CD4-positive, alpha-beta T cell treated with Interleukin-4 for 4 hours (primary cell): ENCODE results near the gene MATR3.
"Not testable (repeated sequence)": the region's sequence is repeated elsewhere in the genome, so short reads cannot be mapped to it uniquely, and the experiment has no call there.

Experiments
- DNase-seq: peaks from one replicate; pipeline ENCODE4 v3.0.0-alpha.2; 2020

The MATR3 gene

GRCh38 chr5:139299486-139299885 lies 5.9 kb downstream of the MATR3 start:
- DNase-seq = peak; percentile 29

- peak; percentile 25 for DNase-seq
Measured at GRCh38 chr5:139301808-139302499, 8.4 kb downstream of the MATR3 start.

GRCh38 chr5:139304391-139305324 lies 11.1 kb downstream of the MATR3 start:
- DNase-seq = no peak

GRCh38 chr5:139306197-139306596 lies 12.7 kb downstream of the MATR3 start:
- DNase-seq = peak; percentile 37

GRCh38 chr5:139306628-139307379 lies 13.3 kb downstream of the MATR3 start:
- no peak for DNase-seq

- no peak for DNase-seq
Measured at GRCh38 chr5:139308797-139309196, 15.3 kb downstream of the MATR3 start.

GRCh38 chr5:139310715-139311186 lies 17.2 kb downstream of the MATR3 start:
- DNase-seq = not testable (repeated sequence)

GRCh38 chr5:139312075-139312474 lies 18.5 kb downstream of the MATR3 start:
- DNase-seq = no peak

- no peak for DNase-seq
Measured at GRCh38 chr5:139314276-139314675, 20.7 kb downstream of the MATR3 start.

GRCh38 chr5:139315056-139315615 lies 21.6 kb downstream of the MATR3 start:
- DNase-seq = no peak

- DNase-seq = no peak
Measured at GRCh38 chr5:139335811-139336210, 42.3 kb downstream of the MATR3 start.

GRCh38 chr5:139340051-139340450 lies 46.5 kb downstream of the MATR3 start:
- no peak for DNase-seq

- no peak for DNase-seq
Measured at GRCh38 chr5:139341187-139341688, 47.7 kb downstream of the MATR3 start.

GRCh38 chr5:139341689-139342422 lies 48.3 kb downstream of the MATR3 start, which contains the start of gene PAIP2:
PAIP2 (plus strand) TSS chr5:139341854; CDS start chr5:139363785, 21,931 bp downstream.
- DNase-seq = peak; percentile 96

GRCh38 chr5:139342423-139342723 lies 48.8 kb downstream of the MATR3 start:
- no peak for DNase-seq

GRCh38 chr5:139343476-139343875 lies 49.9 kb downstream of the MATR3 start:
- no peak for DNase-seq

GRCh38 chr5:139344177-139344576 lies 50.6 kb downstream of the MATR3 start:
- no peak for DNase-seq

GRCh38 chr5:139345442-139345841 lies 51.9 kb downstream of the MATR3 start:
- DNase-seq = not testable (repeated sequence)

GRCh38 chr5:139347863-139348262 lies 54.3 kb downstream of the MATR3 start:
- not testable (repeated sequence) for DNase-seq

- no peak for DNase-seq
Measured at GRCh38 chr5:139354186-139354585, 60.6 kb downstream of the MATR3 start.

- not testable (repeated sequence) for DNase-seq
Measured at GRCh38 chr5:139355900-139356299, 62.4 kb downstream of the MATR3 start.

GRCh38 chr5:139358064-139358463 lies 64.5 kb downstream of the MATR3 start:
- no peak for DNase-seq
